Epithelial cell of esophagus (primary cell): ENCODE data around the gene RYR1.
"Not testable (repeated sequence)": the region's sequence is repeated elsewhere in the genome, so short reads cannot be mapped to it uniquely, and the experiment has no call there.

Source experiments
- DNase-seq: peaks from one replicate; pipeline ENCODE4 v3.0.0; 2010; ENCODE audit warnings: low read depth
- H3K4me3 ChIP-seq: 2 replicates; pipeline ENCODE4 v1.5.1; 2011; ENCODE audit warnings: mild to moderate bottlenecking, low read length, control low read depth
- CTCF ChIP-seq: IDR thresholded peaks from 2 replicates; pipeline ENCODE4 v1.5.1; 2011; ENCODE audit warnings: low read depth, mild to moderate bottlenecking, low read length, control low read depth, inconsistent platforms; ENCODE audit not compliant: insufficient read depth; ENCODE audit errors: missing control alignments

The RYR1 gene

GRCh38 chr19:38420935-38421334 is 12.6 kb upstream of the RYR1 start:
- TF ChIP-seq CTCF, result no peak

GRCh38 chr19:38421856-38422255 is 11.6 kb upstream of the RYR1 start:
- no peak for TF ChIP-seq CTCF
- DNase-seq, result no peak
- no peak overlapping the region for H3K4me3 ChIP-seq

More at GRCh38 chr19:38420935-38421334, 12.6 kb upstream of the RYR1 start:
- DNase-seq, result no peak
- no peak overlapping the region for H3K4me3 ChIP-seq

- H3K4me3 ChIP-seq, result no peak overlapping the region
- TF ChIP-seq CTCF, result no peak
Measured at GRCh38 chr19:38422438-38422837, 11.1 kb upstream of the RYR1 start.

GRCh38 chr19:38424272-38424671 is 9.2 kb upstream of the RYR1 start:
- DNase-seq, result no peak
- no peak for TF ChIP-seq CTCF
- no peak overlapping the region for H3K4me3 ChIP-seq

More at GRCh38 chr19:38422438-38422837, 11.1 kb upstream of the RYR1 start:
- no peak for DNase-seq

- no peak for TF ChIP-seq CTCF
- DNase-seq, result no peak
- H3K4me3 ChIP-seq, result no peak overlapping the region
Measured at GRCh38 chr19:38425222-38425809, 8.2 kb upstream of the RYR1 start.

GRCh38 chr19:38425810-38426466 is 7.6 kb upstream of the RYR1 start, which contains the start of gene RASGRP4:
TSS of gene RASGRP4 (minus strand) at chr19:38426219. CDS start at chr19:38426091, 128 bp downstream.
- no peak for DNase-seq
- no peak within 1 kb of the TSS for H3K4me3 ChIP-seq
- TF ChIP-seq CTCF, result no peak

- H3K4me3 ChIP-seq, result not testable (repeated sequence)
- peak; percentile 10 for DNase-seq
Measured at GRCh38 chr19:38427035-38427677, 6.3 kb upstream of the RYR1 start.
